ENCODE results near the gene TSPAN9. TPM values are rescaled to one million over a fixed set of nuclear protein-coding genes. Genes with fewer than 3 reads are reported as not detected.

The TSPAN9 gene
- total and polyA plus RNA-seq, 2 donors from 2014 or later, result 62.4 to 81.6 TPM

DNA sequence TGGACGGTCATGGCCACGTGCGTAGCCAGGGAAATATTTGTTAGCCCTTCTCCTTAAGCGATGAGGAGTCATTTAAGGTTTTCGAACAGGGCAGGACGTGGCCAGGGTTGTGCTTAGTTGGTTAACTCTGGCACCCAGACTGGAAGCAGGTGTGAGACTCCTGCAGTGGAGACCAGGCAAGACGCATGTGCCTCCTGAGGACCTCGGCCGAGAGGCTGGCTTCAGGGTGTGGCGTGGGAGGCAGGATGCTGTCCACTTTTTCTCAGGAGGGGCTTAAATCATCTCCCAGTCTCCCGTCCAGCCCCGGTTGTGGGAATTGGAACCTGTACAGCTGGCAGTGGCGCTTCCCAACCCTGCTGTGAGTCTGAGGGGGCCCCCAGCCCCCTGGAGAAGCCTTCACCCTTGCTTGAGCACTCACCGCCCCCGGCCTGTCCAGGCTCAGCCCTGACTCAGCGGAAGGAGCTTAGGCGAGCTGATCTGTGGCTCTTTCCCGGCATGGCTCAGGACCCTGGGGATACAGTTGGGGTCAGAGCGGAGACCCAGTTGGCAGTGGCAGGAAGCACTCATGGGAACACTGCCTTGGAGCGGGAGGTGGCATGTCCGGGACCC, 46.3 kb upstream of the TSPAN9 start:
- no peaks in the 10 kb centered on the region for H3K36me3 ChIP-seq (ENCODE audit: control insufficient read depth in 2 of 3, insufficient read depth in 3 of 3, low read length in 3 of 3)
- H3K27me3 ChIP-seq (ENCODE audit: control insufficient read depth, insufficient read depth, low read length), result no peaks in the 10 kb centered on the region
- intact Hi-C loops (cut with DNase I), result loop anchor here (10.0 kb wide), 1 partner anchor 176 kb away; the partner anchor contains the start of gene TEX52
- FAIRE-seq (no peak), DNase-seq (peak in 2 of 5 donors; percentile 43 to 64)
- TF ChIP-seq, protein P1, sequence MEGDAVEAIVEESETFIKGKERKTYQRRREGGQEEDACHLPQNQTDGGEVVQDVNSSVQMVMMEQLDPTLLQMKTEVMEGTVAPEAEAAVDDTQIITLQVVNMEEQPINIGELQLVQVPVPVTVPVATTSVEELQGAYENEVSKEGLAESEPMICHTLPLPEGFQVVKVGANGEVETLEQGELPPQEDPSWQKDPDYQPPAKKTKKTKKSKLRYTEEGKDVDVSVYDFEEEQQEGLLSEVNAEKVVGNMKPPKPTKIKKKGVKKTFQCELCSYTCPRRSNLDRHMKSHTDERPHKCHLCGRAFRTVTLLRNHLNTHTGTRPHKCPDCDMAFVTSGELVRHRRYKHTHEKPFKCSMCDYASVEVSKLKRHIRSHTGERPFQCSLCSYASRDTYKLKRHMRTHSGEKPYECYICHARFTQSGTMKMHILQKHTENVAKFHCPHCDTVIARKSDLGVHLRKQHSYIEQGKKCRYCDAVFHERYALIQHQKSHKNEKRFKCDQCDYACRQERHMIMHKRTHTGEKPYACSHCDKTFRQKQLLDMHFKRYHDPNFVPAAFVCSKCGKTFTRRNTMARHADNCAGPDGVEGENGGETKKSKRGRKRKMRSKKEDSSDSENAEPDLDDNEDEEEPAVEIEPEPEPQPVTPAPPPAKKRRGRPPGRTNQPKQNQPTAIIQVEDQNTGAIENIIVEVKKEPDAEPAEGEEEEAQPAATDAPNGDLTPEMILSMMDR (IDR thresholded peaks at IDR 0.05; ENCODE audit: borderline replicate concordance, extremely low read depth, insufficient read depth), result no peak
- no peak overlapping the region for H3K27ac ChIP-seq (ENCODE audit: low read depth in 2 of 2, low read length in 2 of 2)
- H3K4me3 ChIP-seq (ENCODE audit: low read length in 3 of 3), result no peak overlapping the region
- H3K9ac ChIP-seq (ENCODE audit: low read length in 3 of 3), result no peak overlapping the region
- H3K9me3 ChIP-seq (ENCODE audit: control insufficient read depth in 2 of 3, insufficient read depth in 1 of 3, low read length in 3 of 3), result no peaks in the 10 kb centered on the region
- peaks cover 0 to 7% (median 0%) of the 10 kb centered on the region in 3 donors for H3K4me1 ChIP-seq (ENCODE audit: control insufficient read depth in 2 of 3, insufficient read depth in 2 of 3, low read depth in 1 of 3, low read length in 3 of 3)

DNA sequence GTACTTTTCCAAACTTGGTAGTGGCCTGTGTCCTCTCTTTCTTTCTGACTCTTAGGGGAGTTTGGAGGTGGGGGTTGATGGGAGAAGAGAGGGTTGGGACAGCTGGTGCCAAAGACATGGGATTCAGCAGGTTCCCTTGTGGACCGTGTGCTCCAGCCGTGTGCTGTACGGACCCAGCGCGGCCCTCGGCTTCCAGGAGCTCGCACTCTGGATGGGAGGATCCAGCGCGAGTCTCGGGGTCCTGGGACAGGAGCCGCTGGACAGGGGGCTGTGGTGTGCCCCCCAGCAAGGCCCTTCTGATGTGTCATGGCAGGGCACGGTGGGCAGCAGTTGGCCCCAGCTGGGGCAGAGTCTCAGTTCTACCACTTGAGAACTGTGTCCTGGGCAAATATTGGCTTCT, 45.0 kb upstream of the TSPAN9 start:
- Histone ChIP-seq H3K9ac (ENCODE audit: low read length in 3 of 3) (no peak overlapping the region), H3K36me3 (ENCODE audit: control insufficient read depth in 2 of 3, insufficient read depth in 3 of 3, low read length in 3 of 3) (no peaks in the 10 kb centered on the region), H3K9me3 (ENCODE audit: control insufficient read depth in 2 of 3, insufficient read depth in 1 of 3, low read length in 3 of 3) (no peaks in the 10 kb centered on the region), H3K4me1 (ENCODE audit: control insufficient read depth in 2 of 3, insufficient read depth in 2 of 3, low read depth in 1 of 3, low read length in 3 of 3) (peaks cover 0 to 7% (median 0%) of the 10 kb centered on the region in 3 donors), H3K27ac (ENCODE audit: low read depth in 2 of 2, low read length in 2 of 2) (peak overlapping the region in 1 of 2 donors; percentile 68), H3K27me3 (ENCODE audit: control insufficient read depth, insufficient read depth, low read length) (no peaks in the 10 kb centered on the region), H3K4me3 (ENCODE audit: low read length in 3 of 3) (no peak overlapping the region)
- intact Hi-C loops (cut with DNase I), result loop anchor here (10.0 kb wide), 1 partner anchor 177 kb away; the partner anchor contains the start of gene TEX52
- DNase-seq (no peak), FAIRE-seq (no peak)
- TF ChIP-seq, protein P1 (IDR thresholded peaks at IDR 0.05; ENCODE audit: borderline replicate concordance, extremely low read depth, insufficient read depth), result no peak

DNA sequence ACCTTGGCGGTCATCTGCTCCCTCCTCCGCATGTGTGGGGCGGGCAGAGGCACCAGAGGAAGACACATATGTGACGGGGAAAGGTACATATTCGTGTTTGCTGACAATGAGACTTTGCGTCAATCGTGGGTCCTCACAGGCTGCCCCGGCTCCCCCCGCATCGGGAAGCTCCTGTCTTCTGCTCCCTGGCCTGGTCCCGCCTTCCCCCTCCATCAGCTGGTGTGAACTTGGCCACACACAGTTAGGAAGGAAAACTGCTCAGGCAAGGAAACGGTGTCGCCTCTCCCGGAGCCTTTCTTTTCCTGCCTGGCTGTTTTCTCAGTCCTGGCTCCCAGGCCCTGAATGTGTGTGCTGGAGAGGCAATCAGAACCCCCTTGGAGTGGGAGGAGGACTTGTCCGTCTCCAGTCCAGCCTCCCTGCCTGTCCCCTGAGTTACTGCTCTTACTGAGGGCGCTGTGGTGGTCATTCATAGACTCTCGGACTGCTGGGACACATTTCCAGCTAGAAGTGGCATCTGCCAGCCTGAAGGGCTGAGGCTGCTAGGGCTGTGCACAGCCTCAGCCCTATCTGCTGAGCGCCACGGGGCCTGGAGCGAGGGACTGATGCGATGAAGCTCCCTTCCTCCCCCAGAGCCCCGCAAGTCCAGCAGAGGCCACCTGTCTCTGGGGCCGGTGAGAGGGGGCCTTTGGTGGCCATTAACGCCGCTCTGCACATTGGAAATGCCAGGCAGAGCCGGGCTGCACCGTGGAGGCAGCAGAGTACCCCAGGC, 44.2 kb upstream of the TSPAN9 start:
- no peak overlapping the region for H3K4me3 ChIP-seq (ENCODE audit: low read length in 3 of 3)
- H3K36me3 ChIP-seq (ENCODE audit: control insufficient read depth in 2 of 3, insufficient read depth in 3 of 3, low read length in 3 of 3), result peaks cover 0 to 3% (median 0%) of the 10 kb centered on the region in 3 donors
- TF ChIP-seq, protein P1 (IDR thresholded peaks at IDR 0.05; ENCODE audit: borderline replicate concordance, extremely low read depth, insufficient read depth), result no peak
- H3K27me3 ChIP-seq (ENCODE audit: control insufficient read depth, insufficient read depth, low read length), result no peaks in the 10 kb centered on the region
- FAIRE-seq (no peak), DNase-seq (peak in 4 of 5 donors; percentile 83 to 91 (median 86))
- intact Hi-C loops (cut with DNase I), result loop anchor here (10.0 kb wide), 1 partner anchor 178 kb away; the partner anchor contains the start of gene TEX52
- H3K9ac ChIP-seq (ENCODE audit: low read length in 3 of 3), result no peak overlapping the region
- no peaks in the 10 kb centered on the region for H3K9me3 ChIP-seq (ENCODE audit: control insufficient read depth in 2 of 3, insufficient read depth in 1 of 3, low read length in 3 of 3)
- H3K27ac ChIP-seq (ENCODE audit: low read depth in 2 of 2, low read length in 2 of 2), result no peak overlapping the region
- peaks cover 0 to 7% (median 0%) of the 10 kb centered on the region in 3 donors for H3K4me1 ChIP-seq (ENCODE audit: control insufficient read depth in 2 of 3, insufficient read depth in 2 of 3, low read depth in 1 of 3, low read length in 3 of 3)
